K562 (cell line): ENCODE results near the gene PNPO. TPM values are rescaled to one million over a fixed set of nuclear protein-coding genes. Genes with fewer than 3 reads are reported as not detected.

Experiments used
- ATAC-seq: fragments of 200-7000 bp; cut with Tn5 transposase; 3 replicates; pipeline ENCODE4 v1.9.1; 2020; ENCODE audit warnings: moderate library complexity
- BruUV-seq: library from RNA; stranded (reverse); fragments of 400-500 nt; replicated peaks from 2 replicates; lab custom pipeline; 2021; lab: Mats Ljungman, UMichigan
- CTCF ChIA-PET: fragments of 300-600 bp; formaldehyde crosslinking; extraction: SDS; loops from one replicate; lab custom pipeline; 2021; ENCODE audit warnings: low intra/inter-chr PET ratio; lab: Yijun Ruan, JAX
- POLR2A ChIA-PET: fragments of 300-600, 350-650 bp; sonication (Branson Sonifier 250); formaldehyde crosslinking; extraction: SDS; loops from one replicate; lab custom pipeline; 2021; ENCODE audit warnings: antibody characterized with exemption, inconsistent platforms; lab: Yijun Ruan, JAX
- DNase-seq, 4 experiments: peaks; one replicate each; pipeline versions ENCODE4 v3.0.0 to v3.0.0-alpha.2; 2011 to 2018; ENCODE audit warnings: low spot score in 3 of 4, mixed read lengths in 3 of 4; ENCODE audit errors: extremely low read depth in 1 of 4
- FAIRE-seq: peaks from 2 replicates; lab custom pipeline; 2011; peaks lifted over from hg19 to GRCh38; lab: Jason Lieb, UNC
- H2AFZ ChIP-seq: 2 replicates; pipeline ENCODE4 v1.6.0; 2011; ENCODE audit warnings: low read depth, low read length, control low read depth, inconsistent platforms
- H3K27ac ChIP-seq: fragments of 200-600 bp; 3 replicates; pipeline ENCODE4 v1.8.0; 2011; ENCODE audit warnings: low read depth, mild to moderate bottlenecking, control low read depth, inconsistent platforms, low read length, moderate library complexity, mixed read lengths; ENCODE audit errors: extremely low read depth
- H3K27me3 ChIP-seq, 2 experiments: fragments of 300-600 bp in 1 of 2; 2 replicates in 1 of 2; 3 replicates in 1 of 2; pipeline versions ENCODE4 v1.6.0 to v1.8.0; 2011; ENCODE audit warnings: inconsistent platforms in 2 of 2, low read length in 2 of 2, mild to moderate bottlenecking in 1 of 2, mixed read lengths in 1 of 2, moderate library complexity in 1 of 2; ENCODE audit not compliant: control insufficient read depth in 2 of 2, insufficient read depth in 2 of 2
- H3K36me3 ChIP-seq: fragments of 300-600 bp; 3 replicates; pipeline ENCODE4 v1.8.0; 2011; ENCODE audit warnings: mild to moderate bottlenecking, low read length, inconsistent platforms; ENCODE audit not compliant: control insufficient read depth, insufficient read depth
- H3K4me1 ChIP-seq, 2 experiments: fragments of 200-600 bp in 1 of 2; replicated peaks in 1 of 2; 2 replicates in 1 of 2; 3 replicates in 1 of 2; pipeline versions ENCODE4 v1.5.1 to v1.8.0; 2011; ENCODE audit warnings: inconsistent platforms in 2 of 2, low read length in 2 of 2, mild to moderate bottlenecking in 1 of 2, mixed read lengths in 1 of 2, moderate library complexity in 1 of 2; ENCODE audit not compliant: control insufficient read depth in 2 of 2, insufficient read depth in 2 of 2
- H3K4me2 ChIP-seq: 2 replicates; pipeline ENCODE4 v1.6.1; 2011; ENCODE audit warnings: low read length, control low read depth, inconsistent platforms, mixed read lengths; ENCODE audit not compliant: insufficient read depth
- H3K4me3 ChIP-seq: fragments of 200-600 bp; sonication (generic), shearing (Covaris generic); 2 replicates; pipeline ENCODE4 v1.5.1; 2016; ENCODE audit warnings: control low read depth, inconsistent platforms
- H3K79me2 ChIP-seq: fragments of 200-600 bp; 3 replicates; pipeline ENCODE4 v1.8.0; 2011; ENCODE audit warnings: low read length, inconsistent platforms; ENCODE audit not compliant: control insufficient read depth, insufficient read depth
- H3K9ac ChIP-seq, 2 experiments: 2 replicates each; pipeline versions ENCODE4 v1.6.0 to v1.6.1; 2011; ENCODE audit warnings: low read depth in 2 of 2, low read length in 2 of 2, control low read depth in 1 of 2, inconsistent platforms in 1 of 2, mild to moderate bottlenecking in 1 of 2, mixed read lengths in 1 of 2; ENCODE audit not compliant: insufficient read depth in 1 of 2
- H3K9me1 ChIP-seq: one replicate; pipeline ENCODE4 v1.6.0; 2011; ENCODE audit warnings: inconsistent platforms, mild to moderate bottlenecking, low read length, moderate library complexity; ENCODE audit not compliant: control insufficient read depth, insufficient read depth
- H3K9me3 ChIP-seq: replicated peaks from 2 replicates; pipeline ENCODE4 v1.5.1; 2011; ENCODE audit warnings: low read depth, low read length, inconsistent platforms; ENCODE audit not compliant: control insufficient read depth, insufficient read depth
- H4K20me1 ChIP-seq: replicated peaks from 2 replicates; pipeline ENCODE4 v1.6.1; 2011; ENCODE audit warnings: low read length, inconsistent platforms, mixed read lengths; ENCODE audit not compliant: control insufficient read depth, insufficient read depth
- CTBP1 ChIP-seq: fragments of 450-650 bp; IDR thresholded peaks from 2 replicates; pipeline ENCODE4 v1.6.1; 2016; ENCODE audit warnings: borderline replicate concordance
- DACH1 ChIP-seq: fragments of 450-650 bp; IDR thresholded peaks from 2 replicates; pipeline ENCODE4 v1.6.1; 2018; ENCODE audit not compliant: partially characterized antibody
- EP300 ChIP-seq: IDR thresholded peaks from 2 replicates; pipeline ENCODE4 v1.6.1; 2012; ENCODE audit warnings: low read length, improper control_type of control experiment
- MYNN ChIP-seq, 2 experiments: sonication (generic); formaldehyde crosslinking in 1 of 2; IDR thresholded peaks; 2 replicates each; pipeline versions ENCODE4 v1.5.0 to v1.6.1; 2016 to 2020; ENCODE audit warnings: antibody characterized with exemption in 1 of 2, missing genetic modification reagents in 1 of 2
- PTTG1 ChIP-seq: fragments of 450-650 bp; IDR thresholded peaks from 2 replicates; pipeline ENCODE4 v1.6.1; 2016; ENCODE audit warnings: low read depth, mild to moderate bottlenecking, missing genetic modification characterization, missing compliant biosample characterization
- RBM17 ChIP-seq: fragments of 200-400 bp; formaldehyde crosslinking; IDR thresholded peaks from 2 replicates; pipeline ENCODE4 v1.6.1; 2017; ENCODE audit warnings: low read depth, mild to moderate bottlenecking, low read length, borderline replicate concordance
- TEAD1 ChIP-seq, 2 experiments: fragments of 450-650 bp in 1 of 2; sonication (generic) in 1 of 2; formaldehyde crosslinking; IDR thresholded peaks; 2 replicates each; pipeline versions ENCODE4 v1.4.0 to v1.8.0; 2020 to 2022; ENCODE audit warnings: mild to moderate bottlenecking in 2 of 2, missing genetic modification reagents in 1 of 2
- ZNF668 ChIP-seq: fragments of 250-450 bp; sonication (Bioruptor Pico); IDR thresholded peaks from 2 replicates; pipeline ENCODE4 v1.8.0; 2022; ENCODE audit warnings: mild to moderate bottlenecking, inconsistent platforms
- WGBS: fragments of 100-300 bp; shearing (Covaris generic); methylation state at CpG from one replicate; pipeline ENCODE4 v1.1.6; 2016; ENCODE audit warnings: low coverage, mixed read lengths; ENCODE audit not compliant: insufficient coverage; ENCODE audit errors: missing lambda C conversion rate; 5-methylcytosine and 5-hydroxymethylcytosine counted together
- in situ Hi-C: fragments of 300-500 bp; cut with MboI; formaldehyde crosslinking; loops from 4 replicates; pipeline ENCODE4 v1.15.0; 2018; ENCODE audit warnings: inconsistent platforms, mixed read lengths
- intact Hi-C: fragments of 100-400 bp; cut with micrococcal nuclease; formaldehyde crosslinking; loops from 2 replicates; pipeline ENCODE4 v1.14.2; 2022
- polyA plus RNA-seq, 8 experiments: library from polyadenylated mRNA; depleted of rRNA in 4 of 8; stranded (reverse) in 5 of 8; unstranded in 3 of 8; fragments of >200 nt; fragmentation: Nextera tagmentation in 2 of 8; fragmentation: Illumina TruSeq in 1 of 8; extraction: Ambion mirVana in 2 of 8; extraction: Trizol in 1 of 8; gene quantifications; 2 replicates each; pipeline versions ENCODE4 v1.2.1 to v1.2.3, GENCODE V29; 2011 to 2014; ENCODE audit warnings: inconsistent platforms in 1 of 8, missing spikeins in 1 of 8
- total RNA-seq, 7 experiments: library from RNA; depleted of rRNA in 6 of 7; stranded (reverse); fragments of >200 nt in 6 of 7; fragmentation: Illumina TruSeq in 2 of 7; extraction: Trizol in 2 of 7; gene quantifications; 2 replicates each; pipeline versions ENCODE4 v1.2.1 to v1.2.3, GENCODE V29; 2011 to 2021; ENCODE audit warnings: low replicate concordance in 1 of 7
- TF ChIP-seq, protein P1 (sequence below): sonication (generic); formaldehyde crosslinking; IDR thresholded peaks from 2 replicates; pipeline ENCODE4 v1.8.0; 2022; ENCODE audit warnings: missing genetic modification reagents, mild to moderate bottlenecking, moderate library complexity, borderline replicate concordance

The PNPO gene
- total and polyA plus RNA-seq, 9 of the 15 experiments (the other 6 are each of a cell fraction or from before 2014, with no cell fraction given) = 16.6 to 39.0 (median 27.4) TPM

DNA sequence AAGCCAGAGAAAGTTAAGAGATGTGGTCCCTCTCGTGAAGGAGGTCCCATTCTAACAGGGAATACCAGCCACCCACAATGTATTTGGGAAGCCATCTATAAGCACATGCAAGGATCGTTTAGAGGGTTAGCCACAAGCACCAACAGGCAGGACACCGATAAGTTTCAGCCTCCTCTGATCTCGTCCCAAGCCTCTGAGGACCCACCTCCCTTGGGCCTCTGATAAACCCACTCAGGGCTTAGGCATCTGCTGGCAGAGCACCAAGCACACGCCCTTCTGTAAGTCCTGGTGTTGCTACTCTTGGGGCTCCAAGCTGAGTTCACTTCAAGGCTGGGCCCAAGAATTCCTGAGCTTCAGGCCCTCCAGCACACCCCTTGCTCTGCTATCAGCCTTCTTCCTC, 5.4 kb upstream of the PNPO start (continued):
- TF ChIP-seq TEAD1 (CRISPR knock-in tag; IDR thresholded peaks at IDR 0.05) = 0 out of 4 replicates have a peak, but pooled peaks of 1 of the 2 experiments have one; percentile 11
- TF ChIP-seq, protein P1, sequence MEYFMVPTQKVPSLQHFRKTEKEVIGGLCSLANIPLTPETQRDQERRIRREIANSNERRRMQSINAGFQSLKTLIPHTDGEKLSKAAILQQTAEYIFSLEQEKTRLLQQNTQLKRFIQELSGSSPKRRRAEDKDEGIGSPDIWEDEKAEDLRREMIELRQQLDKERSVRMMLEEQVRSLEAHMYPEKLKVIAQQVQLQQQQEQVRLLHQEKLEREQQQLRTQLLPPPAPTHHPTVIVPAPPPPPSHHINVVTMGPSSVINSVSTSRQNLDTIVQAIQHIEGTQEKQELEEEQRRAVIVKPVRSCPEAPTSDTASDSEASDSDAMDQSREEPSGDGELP (CRISPR knock-in tag) = peak; percentile 37; the same call in 1 of the 2 replicates
- TF ChIP-seq ZNF668 = no peak
- peak; percentile 47; the same call in 1 of the 2 replicates for TF ChIP-seq EP300
- no peak for TF ChIP-seq RBM17

DNA sequence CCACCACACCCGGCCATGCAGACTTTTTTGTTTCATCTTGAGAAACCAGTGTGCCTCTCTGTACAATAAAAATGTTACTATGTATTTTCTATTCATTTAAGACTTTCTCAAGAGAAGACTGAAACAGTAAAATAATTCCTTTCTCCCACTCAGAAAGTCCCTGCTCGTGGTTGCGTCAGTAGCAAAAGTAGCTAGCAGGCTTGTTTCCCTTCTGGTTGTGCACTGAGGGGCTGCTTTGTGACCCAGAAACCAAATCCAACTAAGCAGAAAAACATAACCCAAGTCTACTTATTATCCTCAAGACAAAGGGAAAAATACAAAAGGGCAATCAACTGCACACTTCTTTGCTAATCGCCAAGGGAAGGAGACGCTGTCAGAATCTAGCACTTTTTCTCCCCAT, 3.4 kb upstream of the PNPO start:
- Histone ChIP-seq H3K4me2 (peak overlapping the region; percentile 26; the same call in 1 of the 2 replicates), H2AFZ (no peak overlapping the region), H3K27me3 (no peaks in the 10 kb centered on the region), H4K20me1 (no peaks in the 10 kb centered on the region), H3K9me1 (no peaks in the 10 kb centered on the region), H3K9ac (peak overlapping the region; percentile 12 to 19; a peak in 2 of 4 replicates), H3K36me3 (peaks cover 3% of the 10 kb centered on the region; the same call in 1 of the 3 replicates)
- no peak for FAIRE-seq
- no TSS peak for BruUV-seq
- no peak for DNase-seq
- POLR2A ChIA-PET = interaction anchor here (3.4 kb wide), 1 partner anchor 9 kb away, joined by 18 read pairs; no protein-coding TSS in a partner anchor
- CTCF ChIA-PET = no interaction called here
- 73% methylated on average over 5 of the region's 5 CpGs for WGBS
- in situ Hi-C loops = no loop called here
- TF ChIP-seq DACH1 = no peak
- TF ChIP-seq PTTG1 (tag) = no peak
- no peak for TF ChIP-seq MYNN (IDR thresholded peaks at IDR 0.05)
- no peak for TF ChIP-seq MYNN (CRISPR knock-in tag; IDR thresholded peaks at IDR 0.05)
- TF ChIP-seq CTBP1 = no peak
- TF ChIP-seq, all 486 proteins: peak for 0
- Histone ChIP-seq H3K4me3 (no peak overlapping the region), H3K79me2 (peaks cover 33% of the 10 kb centered on the region), H3K9me3 (no peaks in the 10 kb centered on the region), H3K27ac (peak overlapping the region; percentile 32; the same call in 1 of the 3 replicates), H3K4me1 (peaks cover 53 to 61% of the 10 kb centered on the region in 2 experiments)
- intact Hi-C loops = no loop called here
- no peak for ATAC-seq
